Transverse colon (tissue), 4 donors: ENCODE measurements around the gene GARIN5B.

ENCODE experiments used
- CTCF ChIP-seq, 5 experiments: fragments of 200-600 bp in 3 of 5; fragments of 450-650 bp in 2 of 5; sonication (generic) in 3 of 5; IDR thresholded peaks; 1 replicate in 2 of 5; 2 replicates in 3 of 5; pipeline ENCODE4 v1.5.1; 2016 to 2017; ENCODE audit warnings: antibody characterized with exemption in 5 of 5, inconsistent platforms in 3 of 5, mild to moderate bottlenecking in 2 of 5, moderate library complexity in 1 of 5
- EP300 ChIP-seq: sonication (generic); formaldehyde crosslinking; IDR thresholded peaks from one replicate; pipeline ENCODE4 v1.6.1; 2017; ENCODE audit warnings: antibody characterized with exemption, low read depth
- POLR2A ChIP-seq: fragments of 450-650 bp; IDR thresholded peaks from one replicate; pipeline ENCODE4 v1.6.1; 2016; ENCODE audit warnings: antibody characterized with exemption, mild to moderate bottlenecking, moderate library complexity
- POLR2AphosphoS5 ChIP-seq, 3 donors: sonication (generic); formaldehyde crosslinking; IDR thresholded peaks; one replicate each; pipeline ENCODE4 v1.6.1; 2016; ENCODE audit warnings: antibody characterized with exemption in 3 of 3

- TF ChIP-seq CTCF (IDR thresholded peaks at IDR 0.05) (no peak), POLR2A (no peak), POLR2AphosphoS5 (IDR thresholded peaks at IDR 0.05) (no peak), EP300 (no peak)
Measured at GRCh38 chr19:55358493-55358892, 4.6 kb downstream of the GARIN5B start.
